ENCODE results near the gene GMIP. TPM values are rescaled to one million over a fixed set of nuclear protein-coding genes. Genes with fewer than 3 reads are reported as not detected.

The GMIP gene
- total and polyA plus RNA-seq, 2 of the 4 experiments (the other 2 are of a cell fraction) = 4.1 to 11.0 TPM

GRCh38 chr19:19643158-19644053 lies at the start of gene GMIP (continued):
- TF ChIP-seq RCOR1 (IDR thresholded peaks at IDR 0.05; ENCODE audit: insufficient replicate concordance, low read length) (no peak), RFX5 (IDR thresholded peaks at IDR 0.05; ENCODE audit: low read depth, low read length) (no peak), CHD1 (IDR thresholded peaks at IDR 0.05; ENCODE audit: low read depth, low read length) (no peak), SMC3 (IDR thresholded peaks at IDR 0.05; ENCODE audit: low read depth, low read length) (peak; percentile 87), NFE2L2 (IDR thresholded peaks at IDR 0.05; ENCODE audit: low read depth, low read length) (no peak), MAZ (IDR thresholded peaks at IDR 0.05; ENCODE audit: borderline replicate concordance, low read depth, low read length) (no peak), ELK1 (IDR thresholded peaks at IDR 0.05; ENCODE audit: borderline replicate concordance, low read depth, low read length) (no peak), FOS (IDR thresholded peaks at IDR 0.05; ENCODE audit: low read depth, low read length) (no peak)
